SK-MEL-5 (cell line): ENCODE data around the gene CD27. TPM values are rescaled to one million over a fixed set of nuclear protein-coding genes. Genes with fewer than 3 reads are reported as not detected.
"Not testable (repeated sequence)": the region's sequence is repeated elsewhere in the genome, so short reads cannot be mapped to it uniquely, and the experiment has no call there.

ENCODE experiments used
- DNase-seq: peaks from one replicate; pipeline ENCODE4 v3.0.0-alpha.2; 2016; ENCODE audit warnings: low read depth, low spot score
- in situ Hi-C: cut with HindIII; loops from 2 replicates; pipeline ENCODE4 v1.10.0; 2016; ENCODE audit warnings: low sequenced_read_pairs, high pct_unique_total_duplicates, low pct_unique_long_range_greater_than_20kb
- total RNA-seq: library from RNA; depleted of rRNA; stranded (reverse); fragments of >200 nt; shearing (Covaris generic); gene quantifications from 2 replicates; pipeline ENCODE4 v1.2.3, GENCODE V29; 2014

The CD27 gene
- total RNA-seq, 1 experiment from 2014 or later = not detected

- no peak for DNase-seq
- in situ Hi-C loops = no loop called here
Observed at GRCh38 chr12:6452944-6453630, 8.3 kb downstream of the CD27 start.

- in situ Hi-C loops = no loop called here
- no peak for DNase-seq
Observed at GRCh38 chr12:6457220-6457945, 12.6 kb downstream of the CD27 start.

DNA sequence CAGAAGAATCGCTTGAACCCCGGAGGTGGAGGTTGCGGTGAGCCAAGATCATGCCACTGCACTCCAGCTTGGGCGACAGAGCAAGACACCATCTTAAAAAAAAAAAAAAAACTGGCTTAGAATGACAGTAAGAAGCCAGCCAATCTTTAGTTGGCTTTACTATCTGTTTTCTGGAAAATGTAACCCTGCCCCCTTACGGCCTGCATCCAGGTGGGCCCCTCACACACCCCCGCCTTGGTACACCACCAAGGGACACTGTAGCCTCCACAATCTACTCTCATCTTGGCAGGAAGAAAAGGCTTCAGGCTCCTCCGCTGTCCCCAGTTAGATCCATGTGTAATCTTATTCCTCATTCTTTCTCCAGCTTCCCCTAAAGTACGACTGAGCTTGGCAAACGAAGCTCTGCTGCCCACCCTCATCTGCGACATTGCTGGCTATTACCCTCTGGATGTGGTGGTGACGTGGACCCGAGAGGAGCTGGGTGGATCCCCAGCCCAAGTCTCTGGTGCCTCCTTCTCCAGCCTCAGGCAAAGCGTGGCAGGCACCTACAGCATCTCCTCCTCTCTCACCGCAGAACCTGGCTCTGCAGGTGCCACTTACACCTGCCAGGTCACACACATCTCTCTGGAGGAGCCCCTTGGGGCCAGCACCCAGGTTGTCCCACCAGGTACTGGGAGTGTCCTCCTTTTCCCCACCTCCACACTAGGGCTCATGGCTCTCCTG lies 13.7 kb downstream of the CD27 start:
- in situ Hi-C loops = no loop called here
- DNase-seq = no peak

GRCh38 chr12:6459004-6459337 lies 14.2 kb downstream of the CD27 start:
- DNase-seq = no peak
- in situ Hi-C loops = no loop called here

GRCh38 chr12:6460751-6461371 lies 16.1 kb downstream of the CD27 start:
- DNase-seq = no peak
- in situ Hi-C loops = no loop called here

DNA sequence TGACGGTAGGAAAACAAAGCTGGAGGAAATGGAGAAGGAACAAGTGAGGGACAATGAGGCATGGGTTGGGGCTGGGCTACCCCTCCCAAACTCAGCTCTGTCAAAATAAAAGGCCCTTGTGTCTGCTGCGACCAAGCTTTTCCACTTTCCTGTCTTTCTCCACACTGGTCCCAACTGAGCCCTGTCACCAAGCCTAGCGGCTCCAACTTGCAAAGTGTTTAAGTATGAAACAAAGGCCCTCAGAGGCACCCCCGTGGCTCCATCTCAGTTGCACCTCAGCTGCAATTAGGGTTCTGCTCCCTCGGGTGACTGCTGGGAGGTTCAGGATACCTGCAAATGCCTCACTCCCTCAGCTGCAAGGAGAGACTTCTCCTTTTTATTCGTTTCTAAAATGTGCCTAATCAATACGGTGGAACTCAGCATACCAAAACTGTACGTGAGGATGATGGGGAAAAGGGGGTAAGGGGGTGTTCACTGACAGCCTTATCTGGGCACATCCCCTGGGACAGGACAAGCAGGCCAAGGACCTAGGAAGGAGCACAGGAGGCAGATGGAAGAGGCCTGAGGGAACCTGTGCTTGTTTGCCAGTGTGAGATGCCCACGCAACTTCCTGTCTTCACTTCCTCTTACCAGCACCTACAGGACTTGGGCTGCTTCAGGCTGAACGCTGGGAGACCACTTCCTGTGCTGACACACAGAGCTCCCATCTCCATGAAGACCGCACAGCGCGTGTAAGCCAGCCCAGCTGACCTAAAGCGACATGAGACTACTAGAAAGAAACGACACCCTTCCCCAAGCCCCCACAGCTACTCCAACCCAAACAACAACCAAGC lies 16.9 kb downstream of the CD27 start:
- peak; percentile 17 for DNase-seq
- in situ Hi-C loops = no loop called here

DNA sequence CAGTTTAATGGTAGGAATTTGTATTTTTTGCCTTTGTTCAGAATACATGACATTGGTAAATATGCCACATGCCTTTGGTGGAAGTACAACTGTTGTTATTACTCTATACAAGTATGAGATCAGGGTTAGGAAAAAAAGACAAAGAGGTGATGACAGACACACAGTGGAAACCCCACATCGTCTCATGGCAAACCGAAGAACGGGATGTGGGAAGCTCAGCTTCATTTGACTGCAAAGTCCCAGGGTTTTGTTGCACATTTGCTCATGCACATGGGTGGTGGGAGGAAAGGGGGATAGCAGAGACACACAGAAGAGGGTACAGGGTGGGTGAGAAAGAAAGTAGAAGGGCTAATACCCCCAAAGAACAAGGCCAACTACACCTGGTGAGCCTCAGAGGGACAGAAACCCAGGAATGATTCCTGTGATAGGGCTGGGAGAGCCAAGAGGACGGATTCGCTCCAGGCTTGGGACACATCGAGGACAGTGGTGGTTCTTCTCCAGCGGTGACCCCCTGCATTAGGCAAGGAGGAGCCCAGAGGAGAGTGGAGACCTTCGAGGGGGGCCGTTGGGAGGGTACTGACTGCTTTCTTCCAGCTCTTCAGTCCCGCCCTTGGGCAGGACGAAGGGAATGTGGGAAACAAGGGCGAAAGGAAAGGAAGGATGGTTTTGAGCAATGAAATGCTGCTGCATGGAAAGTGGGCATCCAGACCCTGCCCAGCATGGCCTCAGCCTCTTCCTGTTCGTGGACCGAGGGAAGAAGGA lies 17.7 kb downstream of the CD27 start:
- in situ Hi-C loops = no loop called here
- no peak for DNase-seq

- DNase-seq = no peak
- in situ Hi-C loops = no loop called here
Observed at GRCh38 chr12:6463216-6463615, 18.5 kb downstream of the CD27 start.

GRCh38 chr12:6463858-6464257 lies 19.1 kb downstream of the CD27 start:
- in situ Hi-C loops = no loop called here
- DNase-seq = no peak

- in situ Hi-C loops = no loop called here
Observed at GRCh38 chr12:6464531-6464930, 19.8 kb downstream of the CD27 start.

DNA sequence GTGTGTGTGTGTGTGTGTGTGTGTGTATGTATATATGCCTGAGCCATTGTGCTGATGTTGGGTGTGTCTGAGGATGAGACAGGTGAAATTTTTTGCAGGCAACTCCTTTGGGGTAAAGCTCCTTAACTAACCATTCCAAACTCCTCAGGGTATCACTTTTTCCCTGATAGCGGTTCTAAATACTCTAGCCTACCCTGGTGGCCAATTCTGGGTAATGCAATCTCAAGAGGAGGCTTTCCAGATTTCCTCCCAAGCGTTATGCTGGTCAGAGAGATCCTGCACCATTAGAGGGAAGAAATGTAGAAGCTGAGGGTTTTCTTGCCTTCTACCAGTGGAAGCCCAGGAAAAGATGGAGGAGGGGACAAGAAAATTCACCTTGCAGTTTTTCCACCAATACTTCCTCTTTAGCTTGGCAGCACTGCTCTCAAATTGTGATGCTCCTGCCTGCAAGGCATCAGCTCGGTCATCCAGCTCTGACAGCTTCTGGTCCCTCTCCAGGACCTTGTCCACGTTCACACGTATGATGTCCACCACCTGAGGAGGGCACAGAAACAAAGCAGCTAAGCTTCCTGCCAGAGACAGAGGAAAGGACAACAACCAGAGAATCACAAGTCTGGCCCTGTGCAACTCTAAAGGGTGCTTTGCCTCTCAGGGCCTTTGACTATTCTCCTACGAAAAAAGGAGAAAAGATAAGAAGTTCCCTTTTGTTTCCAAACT lies 20.9 kb downstream of the CD27 start:
- in situ Hi-C loops = no loop called here
- DNase-seq = peak; percentile 83

More at GRCh38 chr12:6464531-6464930, 19.8 kb downstream of the CD27 start:
- DNase-seq = no peak

- in situ Hi-C loops = no loop called here
- DNase-seq = no peak
Observed at GRCh38 chr12:6466184-6466573, 21.4 kb downstream of the CD27 start.

- DNase-seq, in situ Hi-C loops: not testable (repeated sequence)
Observed at GRCh38 chr12:6466751-6467150, 22.0 kb downstream of the CD27 start.

DNA sequence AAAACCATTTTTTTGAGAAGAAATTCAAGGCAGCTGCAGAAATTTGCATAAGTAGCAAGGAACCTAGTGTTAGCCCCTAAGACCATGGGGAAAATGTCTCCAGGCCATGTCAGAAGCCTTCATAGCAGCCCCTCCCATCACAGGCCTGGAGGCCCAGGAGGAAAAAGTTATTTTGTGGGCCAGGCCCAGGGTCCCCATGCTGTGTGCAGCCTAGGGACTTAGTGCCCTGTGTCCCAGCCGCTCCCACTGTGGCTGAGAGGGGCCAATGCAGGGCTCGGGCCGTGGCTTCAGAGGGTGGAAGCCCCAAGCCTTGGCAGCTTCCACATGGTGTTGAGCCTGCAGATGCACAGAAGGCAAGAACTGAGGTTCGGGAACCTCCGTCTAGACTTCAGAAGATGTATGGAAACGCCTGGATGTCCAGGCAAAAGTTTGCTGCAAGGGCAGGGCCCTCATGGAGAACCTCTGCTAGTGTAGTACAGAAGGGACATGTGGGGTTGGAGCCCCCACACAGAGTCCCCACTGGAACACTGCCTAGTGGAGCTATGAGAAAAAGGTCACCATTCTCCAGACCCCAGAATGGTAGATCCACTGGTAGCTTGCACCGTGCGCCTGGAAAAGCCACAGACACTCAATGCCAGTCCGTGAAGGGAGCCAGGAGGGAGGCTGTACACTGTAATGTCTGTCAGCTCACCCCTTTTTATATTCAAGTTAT lies 23.0 kb downstream of the CD27 start:
- DNase-seq, in situ Hi-C loops: not testable (repeated sequence)

GRCh38 chr12:6468283-6468575 lies 23.5 kb downstream of the CD27 start:
- in situ Hi-C loops = no loop called here
- DNase-seq = no peak

DNA sequence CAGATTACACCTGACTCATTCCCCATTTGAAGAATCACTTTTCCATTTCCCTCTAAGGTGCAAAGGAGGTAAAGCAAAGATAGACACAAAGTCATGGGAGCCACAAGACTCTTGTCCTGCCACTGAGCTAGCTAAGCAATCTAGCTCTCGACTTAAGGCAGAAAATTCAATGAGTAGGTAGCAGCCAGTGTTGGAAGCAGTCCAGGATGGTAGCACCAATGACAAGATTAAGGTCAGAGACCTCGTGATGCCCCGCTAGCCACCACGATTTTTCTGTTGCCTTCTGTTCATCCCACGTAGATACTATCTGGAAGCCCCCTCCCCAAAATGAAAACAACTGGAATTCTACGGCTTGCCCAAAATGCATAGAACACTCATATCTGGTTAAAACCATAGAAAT lies 24.3 kb downstream of the CD27 start:
- in situ Hi-C loops = no loop called here
- DNase-seq = no peak
